Measurements from ENCODE around the gene SUGCT.

DNA sequence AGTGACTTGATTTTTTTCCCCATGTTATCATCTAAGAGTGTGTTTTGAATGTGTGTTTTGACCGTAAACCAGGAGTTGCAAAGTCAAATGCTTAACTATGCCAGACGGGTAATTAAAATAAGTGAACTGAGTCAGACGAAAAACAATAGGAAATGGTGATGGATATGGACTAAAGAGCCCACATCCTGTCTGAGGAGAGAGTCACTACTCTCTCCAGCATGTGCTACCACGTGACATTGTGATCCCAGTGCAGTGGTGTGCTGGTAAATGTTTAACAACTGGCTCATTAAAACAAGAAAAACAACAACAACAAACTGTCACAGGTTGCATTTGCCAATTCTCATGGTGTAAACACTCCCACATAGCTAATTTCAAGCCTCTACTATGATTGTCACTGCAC, 164.3 kb downstream of the SUGCT start:
- no peak for TF ChIP-seq POU2F2 (IDR thresholded peaks at IDR 0.05; ENCODE audit: low read depth, low read length)
- TF ChIP-seq POLR2A (IDR thresholded peaks at IDR 0.05; ENCODE audit: low read depth, low read length): no peak
- no peak for TF ChIP-seq TAF1 (IDR thresholded peaks at IDR 0.05; ENCODE audit: low read depth, low read length)
- TF ChIP-seq POLR2AphosphoS5 (IDR thresholded peaks at IDR 0.05; ENCODE audit: low read depth, low read length): no peak
- no peak for TF ChIP-seq SPI1 (IDR thresholded peaks at IDR 0.05; ENCODE audit: low read depth, low read length)
- no peak for TF ChIP-seq PAX5 (IDR thresholded peaks at IDR 0.05; ENCODE audit: insufficient read depth, low read length, severe bottlenecking)
